ENCODE results near the gene RASGRP2.

The RASGRP2 gene

GRCh38 chr11:64771861-64772260 is 27.9 kb upstream of the RASGRP2 start:
- DNase-seq (ENCODE audit: low read depth in 3 of 3), result no peak

GRCh38 chr11:64770120-64770519 is 26.2 kb upstream of the RASGRP2 start:
- no peak for DNase-seq (ENCODE audit: low read depth in 3 of 3)

- no peak for DNase-seq (ENCODE audit: low read depth in 3 of 3)
These were observed 25.3 kb upstream of the RASGRP2 start for GRCh38 chr11:64769283-64769682.

DNA sequence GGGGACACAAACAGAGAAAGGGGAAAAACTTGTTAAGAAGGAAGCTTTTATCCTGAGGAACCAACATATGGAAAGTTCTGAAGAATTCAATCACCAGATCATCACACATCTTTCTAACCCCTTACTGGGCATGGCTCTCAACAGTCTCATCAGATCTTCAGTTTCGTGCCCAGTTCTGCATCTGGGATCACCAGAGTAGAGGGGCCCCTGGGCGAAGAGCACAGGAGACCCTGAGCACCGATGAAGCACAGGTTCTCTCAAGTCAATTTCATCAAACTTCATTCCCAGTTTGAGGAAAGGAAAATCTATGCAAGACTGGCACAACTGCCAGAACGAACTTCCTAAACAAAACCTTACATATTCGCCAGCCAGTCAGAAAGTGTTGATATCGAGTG is 24.4 kb upstream of the RASGRP2 start:
- no peak for DNase-seq (ENCODE audit: low read depth in 3 of 3)

DNA sequence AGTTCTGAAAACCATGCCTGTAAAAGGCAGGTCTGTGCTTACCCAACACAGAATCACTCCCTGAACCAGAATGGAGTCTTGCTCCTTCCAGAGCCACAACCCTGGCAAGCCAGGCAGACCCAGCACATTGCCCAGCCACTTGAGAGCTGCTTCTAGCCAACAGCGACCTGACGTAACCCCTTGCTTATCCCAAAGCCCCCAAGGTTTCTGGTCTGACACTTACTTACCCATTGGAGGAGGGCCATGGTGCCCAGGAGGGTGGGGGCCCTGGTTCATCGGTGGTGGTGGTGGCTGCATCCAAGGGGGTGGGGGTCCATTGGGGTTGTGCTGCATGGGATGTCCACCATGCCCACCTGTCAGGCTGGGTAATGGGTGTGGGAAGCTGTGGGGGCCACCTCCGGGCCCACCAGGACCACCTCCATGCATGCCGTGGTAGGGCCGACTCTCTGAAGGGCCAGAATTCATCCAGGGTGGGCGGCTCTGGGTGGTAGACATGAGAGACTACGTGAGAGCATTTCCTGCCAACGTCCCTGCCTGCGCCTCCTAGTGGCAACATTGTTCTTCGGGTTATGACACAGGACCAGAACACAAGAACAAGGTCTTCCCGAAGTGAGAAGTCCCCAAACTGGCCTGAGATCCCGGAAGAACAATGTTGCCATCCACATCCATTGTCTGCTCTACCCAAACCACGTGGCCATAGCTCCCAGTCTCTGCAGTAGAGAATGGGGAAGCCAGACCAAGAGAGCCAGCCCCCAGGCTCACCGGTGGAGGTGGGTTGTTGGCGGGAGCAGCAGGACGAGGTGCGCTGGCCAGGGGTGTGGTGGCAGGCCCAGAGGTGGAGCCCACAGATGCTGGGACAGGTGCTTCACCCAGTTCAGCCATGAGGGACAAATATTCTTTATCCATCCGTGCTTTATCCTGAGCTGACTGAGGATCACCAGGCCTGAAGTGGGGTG is 23.7 kb upstream of the RASGRP2 start:
- peak in 2 of 3 experiments; percentile 49 to 71 for DNase-seq (ENCODE audit: low read depth in 3 of 3)

DNA sequence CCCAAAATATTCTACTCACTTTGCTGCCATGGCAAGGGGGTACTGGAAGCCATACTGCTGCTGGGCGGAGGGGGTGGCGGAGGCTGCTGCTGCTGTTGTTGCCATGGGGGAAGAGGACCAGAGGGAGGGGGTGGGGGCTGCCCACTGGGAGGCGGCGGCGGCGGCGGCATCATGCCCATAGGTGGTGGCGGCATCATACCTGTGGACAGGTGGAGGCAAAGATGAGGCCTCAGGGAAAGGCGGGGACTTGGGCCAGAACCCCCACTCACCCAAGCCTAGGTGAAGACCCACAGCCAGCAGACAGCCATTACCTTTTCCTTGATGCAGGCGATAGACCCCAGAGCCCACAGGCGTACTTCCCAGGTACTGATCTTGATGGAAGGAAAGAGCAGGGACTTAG is 22.9 kb upstream of the RASGRP2 start:
- no peak for DNase-seq (ENCODE audit: low read depth in 3 of 3)

- DNase-seq (ENCODE audit: low read depth in 3 of 3), result no peak
These were observed 22.1 kb upstream of the RASGRP2 start for GRCh38 chr11:64765851-64766665.

DNA sequence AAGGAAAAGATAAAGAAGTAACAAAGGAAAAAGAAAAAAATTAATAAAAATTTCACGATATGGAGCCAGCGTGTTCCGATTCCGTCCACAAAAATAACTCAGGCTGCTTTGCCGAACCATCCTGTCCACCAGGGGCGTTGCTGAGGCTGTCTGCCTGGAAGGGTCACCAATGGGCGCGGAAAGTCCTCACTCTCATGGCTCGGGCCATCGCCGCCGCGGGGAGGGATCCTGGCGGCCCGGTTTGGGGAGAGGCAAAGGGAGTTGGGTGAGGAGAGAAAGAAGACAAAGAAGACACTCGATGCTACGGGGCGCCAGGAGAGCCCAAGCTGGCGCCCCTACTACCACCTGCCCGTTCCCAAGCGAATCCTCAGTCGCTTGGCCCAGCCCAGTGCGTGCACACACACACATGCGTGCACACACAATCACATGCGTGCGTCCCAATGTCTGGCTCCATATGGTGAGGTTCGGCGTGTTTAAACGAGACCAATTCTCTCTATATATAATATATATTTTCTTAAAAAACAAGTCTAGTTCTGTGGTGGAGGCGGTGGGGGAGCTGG is 21.4 kb upstream of the RASGRP2 start:
- DNase-seq (ENCODE audit: low read depth in 3 of 3), result no peak

- DNase-seq (ENCODE audit: low read depth in 3 of 3), result no peak
These were observed 20.8 kb upstream of the RASGRP2 start for GRCh38 chr11:64764753-64765152.

DNA sequence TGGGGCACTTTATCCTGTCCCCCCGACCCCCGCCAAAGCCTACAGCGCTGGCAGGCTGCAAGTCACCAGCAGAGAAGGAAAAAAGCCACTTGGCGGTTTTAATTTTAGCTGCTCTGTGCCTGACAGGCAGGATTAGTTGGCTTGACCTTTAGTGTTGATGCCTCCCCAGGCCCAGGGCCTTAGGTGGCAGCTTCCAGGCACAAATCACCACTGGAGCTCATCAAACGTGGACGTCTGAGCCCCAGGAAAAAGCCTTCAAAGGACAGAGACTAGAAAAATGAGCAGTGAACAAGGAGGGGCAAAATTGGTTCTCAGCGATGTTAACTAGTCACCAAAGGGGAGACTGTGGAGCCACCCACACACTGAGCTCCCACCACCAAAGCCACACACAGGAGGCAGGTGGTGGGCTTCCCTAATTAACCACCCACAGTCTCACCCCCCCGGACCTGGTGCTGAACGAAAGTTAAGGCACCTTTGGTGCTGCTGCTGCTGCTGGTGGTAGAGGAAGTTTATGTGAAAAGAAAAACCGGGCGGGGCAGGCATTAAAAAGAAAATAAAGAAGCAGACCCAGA is 20.2 kb upstream of the RASGRP2 start:
- peak in 2 of 3 experiments; percentile 35 to 36 for DNase-seq (ENCODE audit: low read depth in 3 of 3)

- DNase-seq (ENCODE audit: low read depth in 3 of 3), result no peak
These were observed 19.6 kb upstream of the RASGRP2 start for GRCh38 chr11:64763526-64764039.

DNA sequence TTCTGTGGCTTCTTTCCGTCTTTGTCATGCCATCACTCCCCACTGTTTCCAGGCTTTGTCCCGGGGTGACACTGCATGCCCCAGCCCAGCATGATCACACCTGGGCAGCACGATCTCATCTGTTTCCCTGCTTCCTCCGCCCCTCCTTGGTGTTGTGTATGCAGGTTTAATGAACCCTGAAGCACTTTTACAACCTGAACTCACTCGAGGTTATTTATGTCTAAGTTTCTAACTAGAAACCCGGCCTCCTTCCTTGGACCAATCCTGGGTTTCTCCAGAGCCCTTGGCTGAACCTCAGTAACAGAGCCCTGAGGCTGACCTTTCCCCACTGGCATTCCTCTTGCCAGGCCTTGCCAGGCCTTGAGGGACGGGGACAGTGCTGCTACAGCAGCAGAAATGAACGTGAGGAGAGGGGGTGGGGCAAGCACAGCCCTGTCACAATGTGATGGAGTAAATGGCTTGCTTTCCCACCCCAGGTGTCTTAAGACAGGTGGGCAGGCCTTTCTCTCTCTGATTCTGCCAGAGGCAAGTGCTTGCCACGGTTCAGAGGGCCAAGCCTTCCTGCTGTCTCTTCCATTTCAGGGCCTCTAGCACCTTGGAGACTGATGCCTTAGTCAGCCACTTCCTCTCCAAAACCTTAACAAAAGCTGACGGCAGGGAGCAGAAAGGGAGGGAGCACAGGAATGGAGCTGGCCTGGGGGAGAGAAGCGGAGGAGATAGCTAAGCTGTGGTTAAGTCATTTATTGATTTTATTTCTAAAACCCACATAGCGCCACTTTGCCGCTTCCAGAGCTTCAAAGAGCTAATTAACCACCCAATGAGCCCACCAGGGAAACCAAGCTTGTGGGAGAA is 19.0 kb upstream of the RASGRP2 start:
- DNase-seq (ENCODE audit: low read depth in 3 of 3), result no peak

GRCh38 chr11:64762277-64762673 is 18.3 kb upstream of the RASGRP2 start:
- DNase-seq (ENCODE audit: low read depth in 3 of 3), result no peak

DNA sequence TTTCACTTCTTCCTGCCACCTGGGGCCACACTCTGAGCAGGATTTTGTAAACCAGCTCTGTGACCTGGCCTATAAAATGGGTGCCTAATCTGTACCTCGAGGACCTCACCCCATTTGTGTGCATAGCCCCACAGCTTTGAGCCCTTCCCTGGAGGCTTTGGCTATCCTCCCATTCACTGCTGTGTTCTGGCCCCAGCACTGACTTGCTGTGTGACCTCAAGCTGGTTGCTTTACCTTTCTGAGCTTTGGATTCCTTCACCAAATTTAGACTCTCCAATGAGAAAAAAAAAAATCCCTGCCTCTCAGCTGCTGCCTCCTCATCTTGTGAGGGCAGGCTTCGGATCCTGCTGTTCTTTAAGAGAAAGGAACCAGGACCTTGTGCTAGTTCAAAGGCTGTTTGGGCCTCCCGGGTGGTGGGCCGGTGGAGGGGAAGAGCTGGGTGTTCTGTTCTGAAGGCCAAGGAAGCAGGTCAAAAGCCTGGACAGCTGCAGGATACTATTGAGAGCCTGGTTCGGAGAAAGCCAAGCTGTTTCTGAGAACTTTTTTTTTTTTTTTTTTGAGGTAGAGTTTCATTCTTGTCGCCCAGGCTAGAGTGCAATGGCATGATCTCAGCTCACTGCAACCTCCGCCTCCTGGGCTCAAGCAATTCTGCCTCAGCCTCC is 16.9 kb upstream of the RASGRP2 start:
- no peak for DNase-seq (ENCODE audit: low read depth in 3 of 3)

DNA sequence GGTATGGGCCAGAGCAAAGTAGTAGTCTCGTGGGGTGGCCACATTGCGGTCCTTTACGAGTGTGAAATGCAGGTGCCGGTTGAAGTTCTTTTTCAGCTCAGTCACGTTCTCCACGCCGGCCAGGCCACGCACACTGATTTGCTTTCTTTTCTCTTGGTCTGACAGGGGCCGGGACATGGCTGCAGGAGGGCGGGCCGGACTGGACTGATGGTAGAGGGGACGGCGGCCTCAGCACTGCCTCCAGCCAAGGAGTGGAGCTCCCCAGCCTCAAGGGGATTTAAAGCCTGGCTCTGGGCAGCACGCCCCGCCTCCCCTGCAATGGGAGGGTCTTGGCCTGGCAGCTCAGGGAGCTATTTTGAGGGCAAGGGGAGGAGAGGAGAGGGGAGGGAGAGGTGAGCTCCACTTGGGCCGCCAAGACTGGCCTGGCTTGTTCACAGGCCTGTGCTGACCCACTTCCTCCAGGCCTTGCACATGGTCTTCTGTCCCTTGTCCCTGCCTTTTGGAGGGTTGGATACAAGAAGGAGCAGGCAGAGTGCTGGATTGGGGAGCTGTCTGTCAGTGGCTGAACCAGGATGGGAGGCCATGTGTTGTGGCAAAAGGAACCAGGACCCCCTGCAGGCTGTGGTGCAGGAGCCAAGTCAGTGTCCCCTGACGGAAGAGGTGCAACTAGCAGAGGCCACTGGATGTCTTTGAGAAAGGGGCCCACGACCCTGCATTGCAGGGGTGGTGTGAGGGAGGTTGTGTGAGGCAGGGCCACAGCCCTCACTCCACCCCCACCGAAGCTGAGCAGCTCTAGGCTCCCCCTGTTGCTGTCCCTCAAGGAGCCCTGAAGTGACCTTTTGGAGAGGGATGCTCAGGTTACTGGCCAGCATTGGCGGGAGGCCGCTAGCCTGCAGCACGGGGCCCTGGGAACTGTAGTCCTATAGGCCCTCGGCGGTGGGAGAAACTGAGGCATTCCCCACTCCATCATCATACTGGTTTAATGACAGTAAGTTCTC is 16.1 kb upstream of the RASGRP2 start, which contains the start of gene PYGM:
Gene PYGM, minus strand, starts transcription at position 253 of the 998 bp plus-strand sequence. Its CDS starts 76 bp downstream, at position 177.
- DNase-seq (ENCODE audit: low read depth in 3 of 3), result no peak

- DNase-seq (ENCODE audit: low read depth in 3 of 3), result no peak
These were observed 15.3 kb upstream of the RASGRP2 start for GRCh38 chr11:64759131-64759721.

DNA sequence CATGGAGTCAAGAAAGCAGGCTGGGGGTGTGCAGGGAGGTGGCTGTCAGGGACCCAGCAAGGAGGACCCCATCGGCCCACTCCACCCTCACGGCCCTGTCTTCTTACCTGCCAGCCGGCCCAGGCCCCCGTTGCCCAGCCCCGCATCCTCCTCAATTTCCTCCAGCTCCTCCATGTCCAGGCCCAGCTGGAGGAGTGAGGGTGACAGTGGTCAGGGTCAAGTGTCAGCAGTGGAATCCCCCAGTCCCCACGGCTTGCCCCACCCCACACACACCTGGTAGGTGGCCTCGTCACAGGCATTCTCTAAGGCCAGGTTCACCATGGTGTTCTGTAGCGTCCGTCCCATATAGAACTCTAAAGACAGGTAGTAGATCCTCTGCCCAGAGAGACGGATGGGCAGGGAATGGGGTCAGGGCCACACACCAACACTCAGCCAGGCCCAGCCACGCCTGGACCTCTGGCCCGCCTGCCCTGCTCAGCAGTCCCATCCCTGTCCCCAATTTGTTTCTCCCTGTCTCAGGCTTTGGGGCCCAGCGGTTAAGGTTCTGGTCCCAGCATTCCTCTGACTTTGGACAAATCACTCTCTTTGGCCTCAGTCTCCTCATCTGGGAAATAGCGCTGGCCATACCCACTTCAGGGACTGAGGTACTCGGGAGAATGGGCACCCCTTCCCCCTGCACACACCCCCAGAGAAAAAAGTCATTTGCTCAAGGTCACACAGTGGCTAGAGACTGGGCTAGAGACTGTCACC is 14.6 kb upstream of the RASGRP2 start:
- no peak for DNase-seq (ENCODE audit: low read depth in 3 of 3)
